ENCODE results near the gene MCC. TPM values are rescaled to one million over a fixed set of nuclear protein-coding genes. Genes with fewer than 3 reads are reported as not detected.
A peak's percentile ranks its signal among the peaks of the same experiment; 100 is the strongest.

Gene MCC
- total and polyA plus RNA-seq, 2 of the 4 experiments (the other 2 are of a cell fraction): 5.0 to 20.6 TPM

- ChIA-PET CTCF (no interaction called here), POLR2A (ENCODE audit: unreplicated experiment) (no interaction called here)
- Histone ChIP-seq H3K4me2 (ENCODE audit: low read depth, low read length) (peak overlapping the region; percentile 91; the same call in 1 of the 2 replicates), H2AFZ (replicated peaks; ENCODE audit: low read length, poor library complexity) (peak overlapping the region; percentile 94), H3K14ac (replicated peaks; ENCODE audit: low read depth, low read length) (peak overlapping the region; percentile 58; the same call in 1 of the 2 replicates), H3K4ac (ENCODE audit: low read depth, low read length) (peak overlapping the region; percentile 65), H2BK5ac (ENCODE audit: low read depth, low read length, poor library complexity, severe bottlenecking) (peak overlapping the region; percentile 64), H3K79me1 (ENCODE audit: low read depth in 1 of 2, low read length in 2 of 2) (peaks cover 0 to 11% of the 10 kb centered on the region in 2 experiments; a peak in 3 of 4 replicates), H2BK120ac (ENCODE audit: low read depth, low read length) (no peak overlapping the region), H4K91ac (ENCODE audit: insufficient read depth, low read depth, low read length) (peak overlapping the region; percentile 40; the same call in 1 of the 2 replicates), H3K27ac (ENCODE audit: insufficient read depth, low read length) (peak overlapping the region; percentile 77), H2AK5ac (ENCODE audit: low read depth, low read length) (no peak overlapping the region), H3K9ac (ENCODE audit: low read depth, low read length) (peak overlapping the region; percentile 69), H3K9me3 (ENCODE audit: control insufficient read depth, insufficient read depth, low read length) (no peaks in the 10 kb centered on the region), H2BK15ac (ENCODE audit: low read depth, low read length) (0 out of 3 replicates have a peak overlapping the region, but pooled peaks have one; percentile 19), H3K4me3 (ENCODE audit: insufficient read depth, low read depth, low read length) (peak overlapping the region; percentile 66), H3K27me3 (ENCODE audit: control insufficient read depth, insufficient read depth, low read length) (no peaks in the 10 kb centered on the region), H4K5ac (ENCODE audit: low read depth, low read length) (no peak overlapping the region), H3K23ac (ENCODE audit: low read depth, low read length) (peak overlapping the region; percentile 93), H4K20me1 (ENCODE audit: insufficient read depth, low read length) (peaks cover 13% of the 10 kb centered on the region; the same call in 1 of the 2 replicates), H3K18ac (ENCODE audit: low read depth, low read length) (no peak overlapping the region; the same call in none of the 2 replicates), H2AK9ac (replicated peaks; ENCODE audit: low read depth, low read length, poor library complexity) (peak overlapping the region; percentile 91), H3K9me1 (ENCODE audit: insufficient read depth, low read length) (0 out of 2 replicates have a peak, but pooled peaks cover 3% of the 10 kb centered on the region), H3K36me3 (ENCODE audit: control insufficient read depth, insufficient read depth, low read length) (no peaks in the 10 kb centered on the region), H3K56ac (ENCODE audit: extremely low read depth, insufficient read depth, low read length) (peak overlapping the region; percentile 72; the same call in 1 of the 2 replicates), H2BK20ac (ENCODE audit: low read depth, low read length) (no peak overlapping the region), H3K4me1 (ENCODE audit: control insufficient read depth, insufficient read depth, low read length) (peaks cover 2% of the 10 kb centered on the region; the same call in 1 of the 2 replicates), H4K8ac (ENCODE audit: low read depth in 2 of 2, low read length in 2 of 2) (peak overlapping the region in 1 of 2 experiments; percentile 56; a peak in 2 of 4 replicates)
- 0% methylated on average over 1 of the region's 16 CpGs; no CpG with 5 or more reads in 1 of the 2 experiments for WGBS, 2 experiments (ENCODE audit: extremely low coverage in 2 of 2, insufficient read length in 1 of 2)
- dilution Hi-C loops (cut with HindIII; ENCODE audit: low sequenced_read_pairs, unreplicated experiment): no loop called here
- TF ChIP-seq MXI1 (IDR thresholded peaks at IDR 0.05; ENCODE audit: borderline replicate concordance, low read depth, low read length) (peak; percentile 71; the same call in 1 of the 2 replicates), BHLHE40 (IDR thresholded peaks at IDR 0.05; ENCODE audit: low read depth, low read length) (no peak)
- intact Hi-C loops (cut with micrococcal nuclease): loop anchor here (1.0 kb wide), 1 partner anchor 56 kb away; no protein-coding TSS in a partner anchor
- ATAC-seq (ENCODE audit: low read depth): no peak
- in situ Hi-C loops (cut with MboI; ENCODE audit: low sequenced_read_pairs): no loop called here
- no peak for DNase-seq
- BruUV-seq (replicated peaks): TSS peak; percentile 73
These were observed 510.8 kb downstream of the MCC start for GRCh38 chr5:112977440-112977861.
